ENCODE data around the gene OR4E2.
A peak's percentile ranks its signal among the peaks of the same experiment; 100 is the strongest.

OR4E2 gene

DNA sequence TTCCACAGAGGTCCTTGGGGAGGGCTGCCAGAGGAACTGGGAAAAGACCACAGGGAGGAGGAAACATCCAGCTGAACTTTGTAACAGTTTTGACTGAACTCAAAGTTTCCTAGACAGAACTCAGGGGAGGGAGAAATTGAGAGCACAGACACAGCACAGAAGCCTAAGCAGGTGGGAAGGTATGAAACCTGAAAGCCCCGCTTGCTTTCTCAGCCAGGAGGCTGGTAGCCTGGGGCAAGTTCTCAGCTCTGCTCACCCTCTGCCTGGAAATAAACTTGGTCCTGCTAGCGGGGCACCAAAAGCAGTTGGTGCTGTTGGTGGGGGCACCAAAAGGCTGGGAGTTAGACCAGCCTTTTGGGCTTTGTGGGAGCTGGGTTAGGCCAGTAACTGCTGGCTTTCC is 45.9 kb downstream of the OR4E2 start:
- intact Hi-C loops (cut with DNase I; ENCODE audit: low total_unique reads), result no loop called here
- no peaks in the 10 kb centered on the region for H3K27me3 ChIP-seq
- H3K4me1 ChIP-seq, result no peaks in the 10 kb centered on the region
- TF ChIP-seq, protein P1, sequence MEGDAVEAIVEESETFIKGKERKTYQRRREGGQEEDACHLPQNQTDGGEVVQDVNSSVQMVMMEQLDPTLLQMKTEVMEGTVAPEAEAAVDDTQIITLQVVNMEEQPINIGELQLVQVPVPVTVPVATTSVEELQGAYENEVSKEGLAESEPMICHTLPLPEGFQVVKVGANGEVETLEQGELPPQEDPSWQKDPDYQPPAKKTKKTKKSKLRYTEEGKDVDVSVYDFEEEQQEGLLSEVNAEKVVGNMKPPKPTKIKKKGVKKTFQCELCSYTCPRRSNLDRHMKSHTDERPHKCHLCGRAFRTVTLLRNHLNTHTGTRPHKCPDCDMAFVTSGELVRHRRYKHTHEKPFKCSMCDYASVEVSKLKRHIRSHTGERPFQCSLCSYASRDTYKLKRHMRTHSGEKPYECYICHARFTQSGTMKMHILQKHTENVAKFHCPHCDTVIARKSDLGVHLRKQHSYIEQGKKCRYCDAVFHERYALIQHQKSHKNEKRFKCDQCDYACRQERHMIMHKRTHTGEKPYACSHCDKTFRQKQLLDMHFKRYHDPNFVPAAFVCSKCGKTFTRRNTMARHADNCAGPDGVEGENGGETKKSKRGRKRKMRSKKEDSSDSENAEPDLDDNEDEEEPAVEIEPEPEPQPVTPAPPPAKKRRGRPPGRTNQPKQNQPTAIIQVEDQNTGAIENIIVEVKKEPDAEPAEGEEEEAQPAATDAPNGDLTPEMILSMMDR (IDR thresholded peaks at IDR 0.05), result no peak
- no peak overlapping the region for H3K4me3 ChIP-seq
- no peak overlapping the region for H3K27ac ChIP-seq
- no peak for DNase-seq
- H3K9me3 ChIP-seq, result no peaks in the 10 kb centered on the region
- H3K36me3 ChIP-seq, result no peaks in the 10 kb centered on the region

DNA sequence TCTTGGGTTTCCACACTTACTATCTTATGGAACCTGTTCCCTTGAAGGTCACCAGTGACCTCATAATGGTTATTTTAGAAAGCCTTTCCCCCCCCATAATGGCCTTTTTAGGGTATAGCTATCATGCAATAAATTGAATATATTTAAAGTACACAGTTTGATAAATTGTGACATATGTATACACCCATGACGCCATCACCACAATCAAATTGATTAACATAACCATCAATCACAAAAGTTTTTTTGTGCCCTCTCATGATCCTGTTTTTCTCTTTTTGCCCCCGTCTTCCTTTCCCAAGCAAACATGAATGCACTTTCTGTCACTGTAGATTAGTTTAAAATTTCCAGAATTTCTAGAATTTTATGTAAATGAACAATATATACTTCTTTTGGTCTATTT is 48.7 kb downstream of the OR4E2 start:
- H3K4me3 ChIP-seq, result no peak overlapping the region
- peaks cover 0 to 2% (median 0%) of the 10 kb centered on the region in 3 donors for H3K9me3 ChIP-seq
- H3K36me3 ChIP-seq, result no peaks in the 10 kb centered on the region
- TF ChIP-seq, protein P1 (IDR thresholded peaks at IDR 0.05), result no peak
- no peaks in the 10 kb centered on the region for H3K4me1 ChIP-seq
- no peak for DNase-seq
- no peaks in the 10 kb centered on the region for H3K27me3 ChIP-seq
- H3K27ac ChIP-seq, result no peak overlapping the region
- intact Hi-C loops (cut with DNase I; ENCODE audit: low total_unique reads), result no loop called here

DNA sequence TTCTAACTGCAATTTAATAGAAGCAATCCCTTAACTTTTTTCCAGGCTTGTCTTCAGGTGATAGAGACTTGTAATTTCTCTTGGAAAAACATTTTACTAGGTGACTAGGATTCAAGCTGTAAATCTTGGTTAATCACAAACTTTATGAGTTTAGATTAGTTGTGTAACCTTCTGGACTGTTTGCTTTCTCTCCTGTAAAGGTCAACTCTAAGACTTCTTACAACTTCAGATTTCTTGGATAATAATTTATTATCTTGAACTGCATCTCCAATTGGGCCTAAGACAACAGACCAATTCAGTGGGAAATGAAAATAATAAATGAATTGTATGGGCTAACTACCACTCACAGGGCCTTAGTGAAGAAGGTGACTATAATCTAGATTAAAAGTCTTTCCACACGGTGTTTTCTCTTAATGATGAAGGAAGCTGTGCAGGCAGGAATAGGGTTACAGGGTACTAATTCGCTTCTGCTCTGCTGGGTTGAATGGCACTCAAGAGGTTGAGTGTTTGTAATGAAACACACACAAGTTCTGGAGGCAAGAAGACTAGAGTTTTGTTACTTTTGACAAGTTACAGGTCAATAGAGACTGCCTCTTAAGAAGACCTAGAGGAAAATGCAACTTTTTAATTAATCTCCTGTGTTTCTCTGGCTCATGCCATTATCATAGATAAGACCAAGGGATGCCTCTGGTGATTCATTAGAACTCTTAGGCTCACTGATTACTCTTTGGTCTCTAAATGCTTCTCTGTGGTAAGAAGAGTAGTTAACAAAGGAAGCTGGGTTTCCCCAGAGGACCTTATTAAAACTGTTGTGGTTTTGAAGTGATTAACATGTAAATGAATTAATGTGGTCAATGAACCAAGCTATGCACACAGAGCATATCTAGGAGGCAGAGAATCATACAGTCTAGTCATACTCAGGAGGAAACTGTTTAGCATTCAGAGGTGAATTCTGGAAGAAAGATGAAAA is 50.0 kb downstream of the OR4E2 start:
- Histone ChIP-seq H3K4me3 (no peak overlapping the region), H3K27me3 (no peaks in the 10 kb centered on the region), H3K4me1 (no peaks in the 10 kb centered on the region), H3K27ac (no peak overlapping the region), H3K36me3 (no peaks in the 10 kb centered on the region), H3K9me3 (peaks cover 0 to 2% (median 0%) of the 10 kb centered on the region in 3 donors)
- intact Hi-C loops (cut with DNase I; ENCODE audit: low total_unique reads), result no loop called here
- TF ChIP-seq, protein P1 (IDR thresholded peaks at IDR 0.05), result no peak
- DNase-seq, result no peak

DNA sequence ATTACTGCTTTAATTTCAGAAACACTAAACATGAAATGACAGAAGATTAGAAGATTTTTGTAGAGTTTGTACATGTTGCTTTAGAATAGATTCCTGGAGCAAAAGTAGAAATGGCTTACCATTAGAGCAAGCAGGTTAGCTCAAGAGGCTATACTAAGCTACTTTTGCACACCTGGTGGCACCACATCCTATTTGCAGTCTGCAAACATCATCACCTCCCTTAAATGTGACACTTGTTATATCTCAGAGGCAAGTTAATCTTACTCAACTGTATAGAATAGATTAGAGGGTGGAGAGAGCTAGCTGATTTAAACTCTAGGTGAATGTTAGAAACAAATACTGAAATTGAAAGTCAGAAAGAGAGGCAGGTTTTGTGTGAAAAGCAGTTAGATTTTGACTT is 50.7 kb downstream of the OR4E2 start:
- TF ChIP-seq, protein P1 (IDR thresholded peaks at IDR 0.05), result no peak
- Histone ChIP-seq H3K27me3 (no peaks in the 10 kb centered on the region), H3K27ac (no peak overlapping the region), H3K4me3 (no peak overlapping the region), H3K9me3 (peaks cover 0 to 2% (median 0%) of the 10 kb centered on the region in 3 donors), H3K36me3 (no peaks in the 10 kb centered on the region), H3K4me1 (no peaks in the 10 kb centered on the region)
- no peak for DNase-seq
- intact Hi-C loops (cut with DNase I; ENCODE audit: low total_unique reads), result no loop called here

DNA sequence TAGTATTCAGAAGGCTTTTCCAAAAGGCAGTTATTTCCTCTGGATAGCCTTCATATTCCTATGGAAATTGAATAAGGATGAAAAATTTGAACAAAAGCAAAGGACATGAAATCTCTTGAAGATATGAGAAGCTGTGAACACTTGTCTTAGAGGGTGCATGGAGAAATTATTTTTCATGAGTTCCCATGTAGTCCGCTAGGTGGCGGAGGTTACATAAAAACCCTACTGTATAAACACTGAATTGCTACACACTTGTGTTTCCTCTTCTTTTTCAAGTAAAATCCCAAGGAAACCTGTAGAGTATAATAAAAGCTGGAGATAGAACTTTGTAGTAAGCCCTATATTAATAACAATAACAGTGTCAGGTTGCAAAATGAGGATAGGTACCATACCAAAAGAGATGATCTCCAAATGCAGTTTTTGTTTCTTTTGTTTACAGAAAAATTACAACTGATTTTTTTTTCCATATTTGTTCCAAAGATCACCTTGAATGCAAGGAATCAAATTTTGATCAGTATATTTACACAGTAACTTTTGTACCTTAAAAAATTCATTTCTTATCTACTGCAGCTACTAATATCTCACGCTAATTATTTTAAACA is 57.8 kb downstream of the OR4E2 start:
- TF ChIP-seq, protein P1 (IDR thresholded peaks at IDR 0.05), result peak; percentile 21 to 50
- intact Hi-C loops (cut with DNase I; ENCODE audit: low total_unique reads), result no loop called here
- Histone ChIP-seq H3K9me3 (peaks cover 0 to 2% (median 0%) of the 10 kb centered on the region in 3 donors), H3K4me3 (no peak overlapping the region), H3K4me1 (no peaks in the 10 kb centered on the region), H3K27me3 (no peaks in the 10 kb centered on the region), H3K36me3 (no peaks in the 10 kb centered on the region), H3K27ac (no peak overlapping the region)
- no peak for DNase-seq
